GM23338 (cell line): Measurements from ENCODE around the gene GHRHR.

Source experiments
- CREB1 ChIP-seq: fragments of 250-450 bp; sonication (Bioruptor Pico); IDR thresholded peaks from 2 replicates; pipeline ENCODE4 v1.5.0; 2020; ENCODE audit warnings: low read depth, mild to moderate bottlenecking, moderate library complexity
- EZH2 ChIP-seq: fragments of 200-600 bp; sonication (generic); IDR thresholded peaks from one replicate; pipeline ENCODE4 v1.8.0; 2017; ENCODE audit warnings: antibody characterized with exemption, mild to moderate bottlenecking, low read depth; ENCODE audit not compliant: unreplicated experiment
- EZH2phosphoT487 ChIP-seq: fragments of 200-600 bp; sonication (generic); IDR thresholded peaks from one replicate; pipeline ENCODE4 v1.8.1; 2018; ENCODE audit warnings: antibody characterized with exemption; ENCODE audit not compliant: unreplicated experiment
- JUNB ChIP-seq: IDR thresholded peaks from one replicate; pipeline ENCODE4 v1.6.1; 2016; ENCODE audit warnings: antibody characterized with exemption; ENCODE audit not compliant: unreplicated experiment
- POLR2AphosphoS5 ChIP-seq: IDR thresholded peaks from 2 replicates; pipeline ENCODE4 v1.6.1; 2016; ENCODE audit warnings: antibody characterized with exemption, low read depth
- ZNF114 ChIP-seq: fragments of 250-450 bp; sonication (Bioruptor Pico); IDR thresholded peaks from 2 replicates; pipeline ENCODE4 v1.5.0; 2020; ENCODE audit warnings: mild to moderate bottlenecking, moderate library complexity
- TF ChIP-seq, protein P1 (sequence below), 2 experiments: fragments of 200-600 bp in 1 of 2; sonication (generic) in 1 of 2; conservative IDR thresholded peaks; 2 replicates each; pipeline versions ENCODE4 v1.5.1 to v1.6.1; 2016 to 2017; ENCODE audit warnings: antibody characterized with exemption in 2 of 2, low read depth in 2 of 2, mild to moderate bottlenecking in 2 of 2, moderate library complexity in 1 of 2
- TF ChIP-seq, protein P2 (sequence below): IDR thresholded peaks from one replicate; pipeline ENCODE4 v1.6.1; 2018; ENCODE audit warnings: antibody characterized with exemption; ENCODE audit not compliant: unreplicated experiment
- TF ChIP-seq, protein P3 (sequence below): IDR thresholded peaks from 2 replicates; pipeline ENCODE4 v1.6.1; 2016; ENCODE audit warnings: antibody characterized with exemption

DNA sequence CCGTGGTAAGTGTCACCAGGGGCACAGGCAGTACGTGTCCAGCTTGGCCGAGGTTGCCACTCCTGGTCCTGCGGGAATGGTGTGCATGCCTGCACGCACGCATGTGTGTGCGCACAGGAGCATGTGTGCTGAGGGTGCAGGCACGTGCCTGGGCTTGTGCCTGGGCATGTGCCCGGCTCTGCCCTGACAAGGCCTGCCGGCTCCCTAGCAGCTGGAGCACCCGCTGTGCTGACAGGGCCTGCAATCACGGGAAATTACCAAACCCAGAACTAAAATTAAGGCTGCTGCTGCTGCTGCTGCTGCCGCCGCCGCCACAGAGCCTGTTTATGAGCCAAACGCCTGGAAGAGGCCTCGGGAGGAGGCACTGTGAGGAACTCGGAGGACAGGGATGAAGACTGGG is 28.7 kb downstream of the GHRHR start:
- TF ChIP-seq JUNB = no peak
- TF ChIP-seq, protein P1, sequence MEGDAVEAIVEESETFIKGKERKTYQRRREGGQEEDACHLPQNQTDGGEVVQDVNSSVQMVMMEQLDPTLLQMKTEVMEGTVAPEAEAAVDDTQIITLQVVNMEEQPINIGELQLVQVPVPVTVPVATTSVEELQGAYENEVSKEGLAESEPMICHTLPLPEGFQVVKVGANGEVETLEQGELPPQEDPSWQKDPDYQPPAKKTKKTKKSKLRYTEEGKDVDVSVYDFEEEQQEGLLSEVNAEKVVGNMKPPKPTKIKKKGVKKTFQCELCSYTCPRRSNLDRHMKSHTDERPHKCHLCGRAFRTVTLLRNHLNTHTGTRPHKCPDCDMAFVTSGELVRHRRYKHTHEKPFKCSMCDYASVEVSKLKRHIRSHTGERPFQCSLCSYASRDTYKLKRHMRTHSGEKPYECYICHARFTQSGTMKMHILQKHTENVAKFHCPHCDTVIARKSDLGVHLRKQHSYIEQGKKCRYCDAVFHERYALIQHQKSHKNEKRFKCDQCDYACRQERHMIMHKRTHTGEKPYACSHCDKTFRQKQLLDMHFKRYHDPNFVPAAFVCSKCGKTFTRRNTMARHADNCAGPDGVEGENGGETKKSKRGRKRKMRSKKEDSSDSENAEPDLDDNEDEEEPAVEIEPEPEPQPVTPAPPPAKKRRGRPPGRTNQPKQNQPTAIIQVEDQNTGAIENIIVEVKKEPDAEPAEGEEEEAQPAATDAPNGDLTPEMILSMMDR (conservative IDR thresholded peaks at IDR 0.05; ENCODE audit: low read depth in 2 of 2) = no peak
- TF ChIP-seq EZH2 = no peak
- TF ChIP-seq, protein P2, sequence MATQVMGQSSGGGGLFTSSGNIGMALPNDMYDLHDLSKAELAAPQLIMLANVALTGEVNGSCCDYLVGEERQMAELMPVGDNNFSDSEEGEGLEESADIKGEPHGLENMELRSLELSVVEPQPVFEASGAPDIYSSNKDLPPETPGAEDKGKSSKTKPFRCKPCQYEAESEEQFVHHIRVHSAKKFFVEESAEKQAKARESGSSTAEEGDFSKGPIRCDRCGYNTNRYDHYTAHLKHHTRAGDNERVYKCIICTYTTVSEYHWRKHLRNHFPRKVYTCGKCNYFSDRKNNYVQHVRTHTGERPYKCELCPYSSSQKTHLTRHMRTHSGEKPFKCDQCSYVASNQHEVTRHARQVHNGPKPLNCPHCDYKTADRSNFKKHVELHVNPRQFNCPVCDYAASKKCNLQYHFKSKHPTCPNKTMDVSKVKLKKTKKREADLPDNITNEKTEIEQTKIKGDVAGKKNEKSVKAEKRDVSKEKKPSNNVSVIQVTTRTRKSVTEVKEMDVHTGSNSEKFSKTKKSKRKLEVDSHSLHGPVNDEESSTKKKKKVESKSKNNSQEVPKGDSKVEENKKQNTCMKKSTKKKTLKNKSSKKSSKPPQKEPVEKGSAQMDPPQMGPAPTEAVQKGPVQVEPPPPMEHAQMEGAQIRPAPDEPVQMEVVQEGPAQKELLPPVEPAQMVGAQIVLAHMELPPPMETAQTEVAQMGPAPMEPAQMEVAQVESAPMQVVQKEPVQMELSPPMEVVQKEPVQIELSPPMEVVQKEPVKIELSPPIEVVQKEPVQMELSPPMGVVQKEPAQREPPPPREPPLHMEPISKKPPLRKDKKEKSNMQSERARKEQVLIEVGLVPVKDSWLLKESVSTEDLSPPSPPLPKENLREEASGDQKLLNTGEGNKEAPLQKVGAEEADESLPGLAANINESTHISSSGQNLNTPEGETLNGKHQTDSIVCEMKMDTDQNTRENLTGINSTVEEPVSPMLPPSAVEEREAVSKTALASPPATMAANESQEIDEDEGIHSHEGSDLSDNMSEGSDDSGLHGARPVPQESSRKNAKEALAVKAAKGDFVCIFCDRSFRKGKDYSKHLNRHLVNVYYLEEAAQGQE = no peak
- TF ChIP-seq EZH2phosphoT487 = no peak
- no peak for TF ChIP-seq POLR2AphosphoS5
- TF ChIP-seq, protein P3, sequence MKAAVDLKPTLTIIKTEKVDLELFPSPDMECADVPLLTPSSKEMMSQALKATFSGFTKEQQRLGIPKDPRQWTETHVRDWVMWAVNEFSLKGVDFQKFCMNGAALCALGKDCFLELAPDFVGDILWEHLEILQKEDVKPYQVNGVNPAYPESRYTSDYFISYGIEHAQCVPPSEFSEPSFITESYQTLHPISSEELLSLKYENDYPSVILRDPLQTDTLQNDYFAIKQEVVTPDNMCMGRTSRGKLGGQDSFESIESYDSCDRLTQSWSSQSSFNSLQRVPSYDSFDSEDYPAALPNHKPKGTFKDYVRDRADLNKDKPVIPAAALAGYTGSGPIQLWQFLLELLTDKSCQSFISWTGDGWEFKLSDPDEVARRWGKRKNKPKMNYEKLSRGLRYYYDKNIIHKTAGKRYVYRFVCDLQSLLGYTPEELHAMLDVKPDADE = no peak
- TF ChIP-seq ZNF114 (CRISPR knock-in tag) = no peak
- no peak for TF ChIP-seq CREB1 (CRISPR knock-in tag)
